ENCODE data around the gene CWF19L1.

DNA sequence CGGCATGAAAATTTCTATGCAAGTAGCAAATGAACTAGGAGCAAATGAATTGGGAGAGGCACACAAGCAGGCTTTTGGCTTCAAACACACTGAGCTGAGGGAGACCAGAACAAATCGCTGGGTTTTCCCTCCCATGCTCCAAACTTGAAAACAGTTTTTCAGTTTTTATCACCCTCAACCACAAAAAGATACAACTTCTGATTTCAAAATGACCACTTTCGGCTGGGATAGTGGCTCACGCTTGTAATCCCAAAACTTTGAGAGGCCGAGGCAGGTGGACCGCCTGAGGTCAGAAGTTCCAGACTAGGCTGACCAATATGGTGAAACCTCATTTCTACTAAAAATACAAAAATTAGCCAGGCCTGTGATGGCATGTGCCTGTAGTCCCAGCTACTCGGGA, 29.0 kb downstream of the CWF19L1 start:
- TF ChIP-seq CTCF (IDR thresholded peaks at IDR 0.05) (no peak), POLR2AphosphoS5 (IDR thresholded peaks at IDR 0.05) (no peak)
